Kidney glomerular epithelial cell (primary cell): ENCODE data around the gene PFKFB4.
A peak's percentile ranks its signal among the peaks of the same experiment; 100 is the strongest.
"Not testable (repeated sequence)": the region's sequence is repeated elsewhere in the genome, so short reads cannot be mapped to it uniquely, and the experiment has no call there.

Experiments
- DNase-seq: peaks from one replicate; lab custom pipeline; 2025; lab: John Stamatoyannopoulos, UW

Gene PFKFB4

GRCh38 chr3:48530701-48531100 lies 25.9 kb downstream of the PFKFB4 start:
- DNase-seq = not testable (repeated sequence)

GRCh38 chr3:48528754-48529153 lies 27.8 kb downstream of the PFKFB4 start:
- DNase-seq = peak; percentile 1

- DNase-seq = no peak
Measured at GRCh38 chr3:48528048-48528447, 28.6 kb downstream of the PFKFB4 start.

- no peak for DNase-seq
Measured at GRCh38 chr3:48524970-48525369, 31.6 kb downstream of the PFKFB4 start.

- no peak for DNase-seq
Measured at GRCh38 chr3:48521635-48522034, 35.0 kb downstream of the PFKFB4 start.

- DNase-seq = no peak
Measured at GRCh38 chr3:48519277-48519643, 37.3 kb downstream of the PFKFB4 start.

GRCh38 chr3:48518638-48519276 lies 37.8 kb downstream of the PFKFB4 start:
- DNase-seq = no peak

GRCh38 chr3:48518069-48518468 lies 38.5 kb downstream of the PFKFB4 start:
- DNase-seq = no peak

GRCh38 chr3:48516571-48516970 lies 40.0 kb downstream of the PFKFB4 start:
- no peak for DNase-seq

GRCh38 chr3:48514431-48515227 lies 42.0 kb downstream of the PFKFB4 start:
- DNase-seq = no peak

- DNase-seq = no peak
Measured at GRCh38 chr3:48511551-48511950, 45.1 kb downstream of the PFKFB4 start.

GRCh38 chr3:48507256-48508061 lies 49.1 kb downstream of the PFKFB4 start:
- DNase-seq = peak; percentile 53

GRCh38 chr3:48505968-48506504 lies 50.6 kb downstream of the PFKFB4 start:
- no peak for DNase-seq

GRCh38 chr3:48505146-48505545 lies 51.5 kb downstream of the PFKFB4 start:
- no peak for DNase-seq

- DNase-seq = peak; percentile 33
Measured at GRCh38 chr3:48504051-48504946, 52.3 kb downstream of the PFKFB4 start, which contains the start of gene SHISA5. TSS of gene SHISA5 (minus strand) at chr3:48504174. CDS start at chr3:48504094, 80 bp downstream.

GRCh38 chr3:48503401-48504050 lies 53.1 kb downstream of the PFKFB4 start:
- peak; percentile 40 for DNase-seq

- no peak for DNase-seq
Measured at GRCh38 chr3:48502728-48503168, 53.9 kb downstream of the PFKFB4 start.

GRCh38 chr3:48502121-48502520 lies 54.5 kb downstream of the PFKFB4 start:
- DNase-seq = no peak

- no peak for DNase-seq
Measured at GRCh38 chr3:48501196-48501595, 55.4 kb downstream of the PFKFB4 start.

- DNase-seq = no peak
Measured at GRCh38 chr3:48500656-48501055, 55.9 kb downstream of the PFKFB4 start.

GRCh38 chr3:48493203-48493501 lies 63.5 kb downstream of the PFKFB4 start:
- DNase-seq = no peak
